ENCODE results near the gene ADPRHL1. TPM values are rescaled to one million over a fixed set of nuclear protein-coding genes. Genes with fewer than 3 reads are reported as not detected.

ADPRHL1 gene
- total RNA-seq, 6 experiments from 2014 or later = 1.0 to 2.0 (median 1.5) TPM

GRCh38 chr13:113367771-113368170, 85.5 kb downstream of the ADPRHL1 start:
- H3K27ac Mint-ChIP-seq = no peak overlapping the region
- no peak for TF ChIP-seq CTCF (IDR thresholded peaks at IDR 0.05)

GRCh38 chr13:113367020-113367560, 86.2 kb downstream of the ADPRHL1 start:
- Mint-ChIP-seq H3K9me3 (no peaks in the 10 kb centered on the region), H3K27me3 (ENCODE audit: insufficient read depth) (peaks cover 15% of the 10 kb centered on the region), H3K4me1 (ENCODE audit: low read depth) (no peaks in the 10 kb centered on the region), H3K4me3 (no peak overlapping the region), H3K27ac (no peak overlapping the region), H3K36me3 (ENCODE audit: low read depth) (no peaks in the 10 kb centered on the region)
- TF ChIP-seq CTCF (IDR thresholded peaks at IDR 0.05) = no peak
- no peak for DNase-seq

More at GRCh38 chr13:113367771-113368170, 85.5 kb downstream of the ADPRHL1 start:
- Mint-ChIP-seq H3K4me1 (ENCODE audit: low read depth) (no peaks in the 10 kb centered on the region), H3K9me3 (no peaks in the 10 kb centered on the region), H3K27me3 (ENCODE audit: insufficient read depth) (peaks cover 12% of the 10 kb centered on the region), H3K4me3 (no peak overlapping the region), H3K36me3 (ENCODE audit: low read depth) (no peaks in the 10 kb centered on the region)
- DNase-seq = no peak

- no peak overlapping the region for H3K4me3 Mint-ChIP-seq
- no peaks in the 10 kb centered on the region for H3K36me3 Mint-ChIP-seq (ENCODE audit: low read depth)
- DNase-seq = no peak
- no peak overlapping the region for H3K27ac Mint-ChIP-seq
- H3K4me1 Mint-ChIP-seq (ENCODE audit: low read depth) = no peaks in the 10 kb centered on the region
- no peak for TF ChIP-seq CTCF (IDR thresholded peaks at IDR 0.05)
- peaks cover 15% of the 10 kb centered on the region for H3K27me3 Mint-ChIP-seq (ENCODE audit: insufficient read depth)
- H3K9me3 Mint-ChIP-seq = no peaks in the 10 kb centered on the region
Measured at GRCh38 chr13:113365971-113366588, 87.2 kb downstream of the ADPRHL1 start.

- no peaks in the 10 kb centered on the region for H3K9me3 Mint-ChIP-seq
- no peak for DNase-seq
- no peak overlapping the region for H3K4me3 Mint-ChIP-seq
- no peaks in the 10 kb centered on the region for H3K4me1 Mint-ChIP-seq (ENCODE audit: low read depth)
- no peak for TF ChIP-seq CTCF (IDR thresholded peaks at IDR 0.05)
- H3K27ac Mint-ChIP-seq = no peak overlapping the region
- H3K36me3 Mint-ChIP-seq (ENCODE audit: low read depth) = no peaks in the 10 kb centered on the region
- peaks cover 16% of the 10 kb centered on the region for H3K27me3 Mint-ChIP-seq (ENCODE audit: insufficient read depth)
Measured at GRCh38 chr13:113365583-113365970, 87.7 kb downstream of the ADPRHL1 start.

GRCh38 chr13:113364901-113365582, 88.2 kb downstream of the ADPRHL1 start:
- no peak overlapping the region for H3K4me3 Mint-ChIP-seq
- peaks cover 19% of the 10 kb centered on the region for H3K27me3 Mint-ChIP-seq (ENCODE audit: insufficient read depth)
- DNase-seq = no peak
- no peak for TF ChIP-seq CTCF (IDR thresholded peaks at IDR 0.05)
- no peaks in the 10 kb centered on the region for H3K36me3 Mint-ChIP-seq (ENCODE audit: low read depth)
- H3K9me3 Mint-ChIP-seq = no peaks in the 10 kb centered on the region
- H3K27ac Mint-ChIP-seq = no peak overlapping the region
- no peaks in the 10 kb centered on the region for H3K4me1 Mint-ChIP-seq (ENCODE audit: low read depth)

All from HFFc6 (cell line).